HCT116 (cell line): Measurements from ENCODE around the gene HRH2. TPM values are rescaled to one million over a fixed set of nuclear protein-coding genes. Genes with fewer than 3 reads are reported as not detected.

Experiments
- ATAC-seq: fragments of 200-7000 bp; cut with Tn5 transposase; 2 replicates; pipeline ENCODE4 v1.9.1; 2020; ENCODE audit warnings: mild to moderate bottlenecking, moderate library complexity
- BruUV-seq: library from RNA; stranded (reverse); fragments of 400-500 nt; replicated peaks from 2 replicates; lab custom pipeline; 2021; lab: Mats Ljungman, UMichigan
- CTCF ChIA-PET: fragments of 300-600 bp; sonication (Branson Sonifier 250); formaldehyde crosslinking; loops from one replicate; lab custom pipeline; 2021; ENCODE audit warnings: antibody characterized with exemption; lab: Charles Lee
- POLR2A ChIA-PET: fragments of 300-600, 350-600 bp; sonication (Branson Sonifier 250); formaldehyde crosslinking; loops from one replicate; lab custom pipeline; 2021; ENCODE audit warnings: antibody characterized with exemption; lab: Charles Lee
- RAD21 ChIA-PET, 2 experiments: fragments of 300-600 bp; sonication (Branson Sonifier 250); formaldehyde crosslinking; loops; one replicate each; lab custom pipeline; 2023; ENCODE audit warnings: low total read pairs in 2 of 2; ENCODE audit not compliant: uncharacterized antibody in 2 of 2, unreplicated experiment in 2 of 2, low non-redundant PET in 1 of 2; lab: Charles Lee
- DNase-seq: peaks from one replicate; pipeline ENCODE4 v3.0.0-alpha.2; 2010; ENCODE audit warnings: low read depth, low spot score
- H2AFZ ChIP-seq: fragments of 200-600 bp; shearing (Covaris generic), sonication (generic); 2 replicates; pipeline ENCODE4 v1.6.1; 2017; ENCODE audit warnings: low read depth, mixed run types, mixed read lengths, antibody characterized with exemption, low read length; ENCODE audit not compliant: poor library complexity, severe bottlenecking
- H3K27ac ChIP-seq: 2 replicates; pipeline ENCODE4 v1.5.1; 2012; ENCODE audit warnings: low read depth, low read length
- H3K27me3 ChIP-seq: fragments of 200-600 bp; sonication (generic); 2 replicates; pipeline ENCODE4 v1.6.1; 2016; ENCODE audit warnings: mixed run types, low read length, mixed read lengths; ENCODE audit not compliant: insufficient read depth
- H3K36me3 ChIP-seq, 2 experiments: fragments of 200-500 bp in 1 of 2; fragments of 200-600 bp in 1 of 2; sonication (Bioruptor generic) in 1 of 2; sonication (generic) in 1 of 2; 2 replicates each; pipeline versions ENCODE4 v1.5.1 to v1.6.1; 2014 to 2016; ENCODE audit warnings: low read length in 2 of 2, inconsistent platforms in 1 of 2, mixed read lengths in 1 of 2, mixed run types in 1 of 2; ENCODE audit not compliant: insufficient read depth in 2 of 2, control insufficient read depth in 1 of 2
- H3K4me1 ChIP-seq, 2 experiments: fragments of 200-600 bp in 1 of 2; sonication (generic) in 1 of 2; 2 replicates each; pipeline versions ENCODE4 v1.5.1 to v1.6.1; 2012 to 2017; ENCODE audit warnings: low read length in 2 of 2, inconsistent platforms in 1 of 2, mild to moderate bottlenecking in 1 of 2, mixed read lengths in 1 of 2, mixed run types in 1 of 2, moderate library complexity in 1 of 2; ENCODE audit not compliant: insufficient read depth in 2 of 2, control insufficient read depth in 1 of 2
- H3K4me2 ChIP-seq: fragments of 200-600 bp; sonication (generic); 2 replicates; pipeline ENCODE4 v1.6.1; 2017; ENCODE audit warnings: mixed run types, low read length, mixed read lengths
- H3K4me3 ChIP-seq, 2 experiments: fragments of 200-600 bp in 1 of 2; sonication (generic) in 1 of 2; replicated peaks in 1 of 2; 2 replicates each; pipeline ENCODE4 v1.5.1; 2011 to 2016; ENCODE audit warnings: low read length in 2 of 2, control low read depth in 1 of 2, low read depth in 1 of 2, mild to moderate bottlenecking in 1 of 2, mixed read lengths in 1 of 2, mixed run types in 1 of 2
- H3K79me2 ChIP-seq: fragments of 200-600 bp; sonication (generic); 2 replicates; pipeline ENCODE4 v1.6.1; 2017; ENCODE audit warnings: mild to moderate bottlenecking, mixed run types, low read length, moderate library complexity, mixed read lengths; ENCODE audit not compliant: insufficient read depth
- H3K9ac ChIP-seq: fragments of 200-600 bp; sonication (generic); 2 replicates; pipeline ENCODE4 v1.6.1; 2016; ENCODE audit warnings: low read length, mixed read lengths
- H3K9me2 ChIP-seq: fragments of 200-600 bp; sonication (generic), shearing (Covaris generic); 2 replicates; pipeline ENCODE4 v1.6.1; 2017; ENCODE audit warnings: mixed run types, mild to moderate bottlenecking, moderate library complexity; ENCODE audit not compliant: insufficient read depth
- H3K9me3 ChIP-seq, 2 experiments: fragments of 200-500 bp in 1 of 2; fragments of 200-600 bp in 1 of 2; sonication (Bioruptor generic) in 1 of 2; sonication (generic) in 1 of 2; 2 replicates each; pipeline ENCODE4 v1.6.1; 2014 to 2017; ENCODE audit warnings: low read length in 2 of 2, mixed read lengths in 2 of 2, inconsistent platforms in 1 of 2, low read depth in 1 of 2, mild to moderate bottlenecking in 1 of 2, mixed run types in 1 of 2, moderate library complexity in 1 of 2; ENCODE audit not compliant: control insufficient read depth in 1 of 2, insufficient read depth in 1 of 2
- H4K20me1 ChIP-seq: fragments of 200-600 bp; sonication (generic), shearing (Covaris generic); 2 replicates; pipeline ENCODE4 v1.6.1; 2017; ENCODE audit warnings: mixed run types, mild to moderate bottlenecking, moderate library complexity; ENCODE audit not compliant: insufficient read depth
- CEBPB ChIP-seq: IDR thresholded peaks from 2 replicates; pipeline ENCODE4 v1.6.1; 2012; ENCODE audit warnings: low read depth
- CTCF ChIP-seq, 3 experiments: fragments of 200-600 bp in 1 of 3; sonication (generic) in 1 of 3; IDR thresholded peaks in 2 of 3; conservative IDR thresholded peaks in 1 of 3; 2 replicates each; pipeline ENCODE4 v1.5.1; 2012 to 2017; ENCODE audit warnings: low read depth in 2 of 3, low read length in 2 of 3, antibody characterized with exemption in 1 of 3, borderline replicate concordance in 1 of 3, control low read depth in 1 of 3, mild to moderate bottlenecking in 1 of 3, mixed read lengths in 1 of 3, mixed run types in 1 of 3, moderate library complexity in 1 of 3; ENCODE audit not compliant: insufficient read depth in 1 of 3
- EGR1 ChIP-seq: IDR thresholded peaks from 2 replicates; pipeline ENCODE4 v1.6.1; 2012; ENCODE audit warnings: low read depth
- FOSL1 ChIP-seq: IDR thresholded peaks from 2 replicates; pipeline ENCODE4 v1.6.1; 2012; ENCODE audit warnings: low read depth
- MAX ChIP-seq: IDR thresholded peaks from 2 replicates; pipeline ENCODE4 v1.6.1; 2012
- POLR2A ChIP-seq: IDR thresholded peaks from 2 replicates; pipeline ENCODE4 v1.7.0; 2011; ENCODE audit warnings: borderline replicate concordance; ENCODE audit not compliant: insufficient read depth, insufficient read length; ENCODE audit errors: extremely low read depth
- POLR2AphosphoS5 ChIP-seq: IDR thresholded peaks from 2 replicates; pipeline ENCODE4 v1.6.1; 2011; ENCODE audit warnings: mild to moderate bottlenecking, low read depth, low read length, moderate library complexity
- RAD21 ChIP-seq: IDR thresholded peaks from 2 replicates; pipeline ENCODE4 v1.6.1; 2012; ENCODE audit warnings: low read depth, mild to moderate bottlenecking
- SIN3A ChIP-seq: IDR thresholded peaks from 2 replicates; pipeline ENCODE4 v1.6.1; 2012; ENCODE audit warnings: low read depth
- SP1 ChIP-seq: IDR thresholded peaks from 2 replicates; pipeline ENCODE4 v1.6.1; 2012; ENCODE audit warnings: low read depth
- SRF ChIP-seq: IDR thresholded peaks from 2 replicates; pipeline ENCODE4 v1.6.1; 2012; ENCODE audit warnings: low read depth
- YY1 ChIP-seq: IDR thresholded peaks from 2 replicates; pipeline ENCODE4 v1.6.1; 2011; ENCODE audit warnings: low read length, low read depth, moderate library complexity, mild to moderate bottlenecking; ENCODE audit not compliant: insufficient replicate concordance; ENCODE audit errors: extremely low read depth
- ZBTB33 ChIP-seq: IDR thresholded peaks from 2 replicates; pipeline ENCODE4 v1.6.1; 2011; ENCODE audit warnings: mild to moderate bottlenecking, low read length, moderate library complexity; ENCODE audit not compliant: insufficient replicate concordance; ENCODE audit errors: extremely low read depth
- ZNF274 ChIP-seq: fragments of 200-500 bp; sonication (Bioruptor generic); IDR thresholded peaks from 2 replicates; pipeline ENCODE4 v1.6.1; 2014; ENCODE audit warnings: mild to moderate bottlenecking, low read depth, low read length, inconsistent platforms
- intact Hi-C: fragments of 100-400 bp; cut with micrococcal nuclease; formaldehyde crosslinking; loops from 2 replicates; pipeline ENCODE4 v1.10.0; 2022
- total RNA-seq: library from RNA; stranded (reverse); gene quantifications from one replicate; pipeline ENCODE4 v1.2.1, GENCODE V29; 2021; ENCODE audit not compliant: unreplicated experiment

Gene HRH2
- total RNA-seq, 1 experiment from 2014 or later = 0.12 TPM

- no TSS peak for BruUV-seq
- DNase-seq (no peak), ATAC-seq (no peak)
- H2AFZ ChIP-seq = no peak overlapping the region
- H3K79me2 ChIP-seq = no peaks in the 10 kb centered on the region
- TF ChIP-seq CEBPB = no peak
- no peak for TF ChIP-seq ZBTB33
- no peak for TF ChIP-seq SP1
- TF ChIP-seq SIN3A = no peak
- no peak for TF ChIP-seq SRF
- no peak for TF ChIP-seq POLR2A
- TF ChIP-seq EGR1 = no peak
- TF ChIP-seq CTCF (IDR thresholded peaks at IDR 0.05 in 2 of 3, conservative IDR thresholded peaks at IDR 0.05 in 1 of 3; ENCODE audit: borderline replicate concordance in 1 of 3, insufficient read depth in 1 of 3, low read depth in 2 of 3, low read length in 2 of 3) = no peak
- TF ChIP-seq FOSL1 = no peak
- TF ChIP-seq YY1 = no peak
- TF ChIP-seq POLR2AphosphoS5 = no peak
- no peak for TF ChIP-seq ZNF274
- no peak for TF ChIP-seq MAX
- no peak for TF ChIP-seq RAD21
- H3K9me3 ChIP-seq = no peaks in the 10 kb centered on the region
- ChIA-PET CTCF (no interaction called here), RAD21 (no interaction called here), POLR2A (no interaction called here)
- no peak overlapping the region for H3K9ac ChIP-seq
- intact Hi-C loops = no loop called here
- H3K4me1 ChIP-seq = no peaks in the 10 kb centered on the region
- H4K20me1 ChIP-seq = no peaks in the 10 kb centered on the region
- no peaks in the 10 kb centered on the region for H3K9me2 ChIP-seq
- peaks cover 63% of the 10 kb centered on the region for H3K27me3 ChIP-seq
- no peaks in the 10 kb centered on the region for H3K36me3 ChIP-seq
- H3K4me2 ChIP-seq = no peak overlapping the region
- H3K4me3 ChIP-seq = no peak overlapping the region
- H3K27ac ChIP-seq = no peak overlapping the region
Measured at GRCh38 chr5:175682664-175683063, 24.8 kb downstream of the HRH2 start.
